Astrocyte of the hippocampus (primary cell): ENCODE measurements around the gene VPS13D.
A peak's percentile ranks its signal among the peaks of the same experiment; 100 is the strongest.
"Not testable (repeated sequence)": the region's sequence is repeated elsewhere in the genome, so short reads cannot be mapped to it uniquely, and the experiment has no call there.

Experiments
- DNase-seq: peaks from one replicate; pipeline ENCODE4 v3.0.0; 2011; ENCODE audit warnings: low read depth, low spot score

The VPS13D gene

DNA sequence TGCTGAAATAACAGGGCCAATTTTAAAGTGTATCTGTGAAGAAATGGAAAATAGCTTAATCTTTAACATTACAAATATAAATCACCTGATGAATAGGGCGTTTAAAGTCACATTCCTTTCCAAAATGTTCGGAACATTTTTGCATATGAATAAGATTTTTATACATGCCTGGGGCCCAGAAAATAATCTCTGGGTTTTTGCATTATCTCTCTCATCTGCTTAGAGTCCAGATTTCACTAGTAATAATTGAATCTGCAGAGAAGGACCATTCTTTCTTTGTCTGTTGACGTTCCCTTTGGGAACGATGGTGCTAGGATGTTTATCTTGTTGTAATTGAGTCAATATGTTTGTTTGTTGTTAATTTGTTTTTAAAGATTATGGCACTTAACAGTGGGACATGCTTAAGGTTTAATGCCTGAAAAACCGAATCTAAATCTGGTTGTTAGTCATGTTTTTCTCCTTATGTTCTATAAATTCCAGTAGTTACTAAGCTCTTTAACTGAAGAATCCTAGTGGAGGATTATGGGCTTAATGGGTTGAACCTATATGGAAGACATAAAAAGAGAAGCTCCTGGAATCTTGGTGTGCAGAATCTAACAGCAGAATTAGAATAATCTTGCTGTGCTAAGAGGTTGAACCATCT is 140.6 kb downstream of the VPS13D start:
- DNase-seq: no peak

DNA sequence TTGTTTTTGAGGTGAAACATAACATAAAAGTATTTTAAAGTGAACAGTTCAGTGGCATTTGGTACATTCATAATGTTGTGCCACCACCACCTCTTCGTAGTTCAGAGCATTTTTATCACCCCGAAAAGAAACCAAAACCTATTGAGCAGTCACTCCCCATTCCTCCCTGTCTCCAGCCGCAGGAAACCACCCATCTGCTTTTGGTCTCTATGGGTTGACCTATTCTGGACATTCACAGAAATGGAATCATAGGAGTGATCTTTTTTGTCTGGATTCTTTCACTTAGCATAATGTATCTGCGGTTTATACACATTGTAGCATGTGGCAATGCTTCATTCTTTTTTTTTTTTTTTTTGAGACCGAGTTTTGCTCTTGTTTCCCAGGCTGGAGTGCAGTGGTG is 141.2 kb downstream of the VPS13D start:
- DNase-seq: no peak

DNA sequence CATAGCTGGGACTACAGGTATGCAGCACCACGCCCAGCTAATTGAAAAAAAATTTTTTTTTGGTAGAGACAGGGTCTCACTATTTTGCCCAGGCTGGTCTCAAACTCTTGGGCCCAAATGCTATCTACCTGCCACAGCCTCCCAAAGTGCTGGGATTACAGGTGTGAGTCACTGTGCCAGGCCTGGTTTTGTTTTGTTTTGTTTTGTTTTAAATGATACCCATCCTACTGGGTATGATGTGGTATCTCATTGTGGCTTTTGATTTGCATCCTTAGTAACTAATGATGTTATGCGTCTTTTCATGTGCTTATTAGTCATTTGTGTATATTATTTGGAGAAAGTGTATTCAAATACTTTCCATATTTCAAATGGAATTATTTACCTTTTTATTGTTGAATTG is 142.3 kb downstream of the VPS13D start:
- DNase-seq: no peak

- DNase-seq: no peak
These were observed 142.9 kb downstream of the VPS13D start for GRCh38 chr1:12372761-12373160.

DNA sequence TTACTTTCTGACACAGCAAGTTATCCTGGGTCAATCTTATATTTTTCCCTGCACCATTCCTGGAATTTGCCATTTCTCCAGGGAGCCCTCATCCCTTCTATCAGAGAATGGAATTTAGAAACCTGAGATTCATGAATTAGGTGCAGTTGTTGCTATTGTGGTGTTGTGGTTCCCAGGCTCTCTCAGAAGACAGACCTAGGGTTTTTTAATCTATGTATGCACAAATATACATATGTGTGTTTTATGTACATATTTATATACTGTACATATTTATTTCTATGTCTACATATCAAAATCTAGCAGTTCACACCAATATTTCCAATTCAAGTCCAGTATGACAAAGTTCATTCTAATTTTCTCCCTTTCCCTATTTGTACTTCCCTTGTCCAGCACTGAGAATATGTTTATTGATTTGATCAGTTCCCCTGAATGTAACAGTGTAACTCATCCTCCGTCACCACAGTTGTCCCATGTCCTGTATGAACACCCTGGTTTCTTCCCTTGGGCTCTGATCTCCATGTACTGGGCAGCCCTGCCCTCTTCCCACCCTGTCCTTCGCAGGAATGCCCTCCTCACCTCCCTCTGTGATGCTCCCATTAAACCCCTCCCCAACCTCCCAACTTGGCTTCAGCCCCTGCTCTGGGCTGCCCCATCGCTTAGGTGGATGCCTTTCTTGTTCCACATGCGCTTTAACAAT is 145.5 kb downstream of the VPS13D start:
- no peak for DNase-seq

GRCh38 chr1:12376236-12377045 is 146.6 kb downstream of the VPS13D start:
- DNase-seq: no peak

- peak; percentile 47 for DNase-seq
These were observed 150.8 kb downstream of the VPS13D start for GRCh38 chr1:12380326-12381249.

DNA sequence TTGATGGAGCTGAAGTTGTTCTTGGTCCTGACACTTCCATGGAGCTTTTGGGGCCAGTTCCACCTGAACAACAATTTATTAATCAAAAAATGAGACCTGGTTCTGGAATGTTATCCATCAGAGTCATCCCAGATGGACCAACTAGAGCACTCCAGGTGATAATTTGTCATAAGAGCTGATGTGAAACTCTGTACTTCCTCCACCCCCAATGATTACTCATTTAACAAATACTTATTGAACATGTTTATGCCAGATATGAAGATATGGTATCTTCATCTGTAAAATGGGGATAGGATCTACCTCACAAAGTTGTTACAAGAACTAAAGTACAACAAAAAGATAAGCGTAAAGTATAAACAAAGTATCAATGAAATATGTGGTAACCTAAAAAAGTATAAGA is 153.2 kb downstream of the VPS13D start:
- no peak for DNase-seq

DNA sequence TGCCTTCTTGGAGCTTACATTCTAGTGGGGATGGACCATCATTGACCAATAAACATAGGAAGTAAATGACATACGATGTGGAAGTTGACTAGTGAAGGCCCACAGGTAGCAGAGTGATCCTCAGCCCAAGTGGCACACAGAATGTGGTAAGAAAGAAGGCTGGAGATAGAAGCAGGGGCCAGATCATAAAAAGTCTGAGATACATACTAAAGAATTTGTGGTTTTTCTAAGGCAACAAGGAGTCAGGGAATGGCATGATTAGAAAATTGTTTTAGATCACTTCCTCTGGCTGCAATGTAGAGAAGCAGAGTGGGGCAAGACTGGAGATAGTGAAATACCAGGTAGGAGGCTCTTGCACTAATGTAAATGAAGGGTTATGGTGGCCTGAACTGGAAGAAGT is 154.0 kb downstream of the VPS13D start:
- peak; percentile 32 for DNase-seq

DNA sequence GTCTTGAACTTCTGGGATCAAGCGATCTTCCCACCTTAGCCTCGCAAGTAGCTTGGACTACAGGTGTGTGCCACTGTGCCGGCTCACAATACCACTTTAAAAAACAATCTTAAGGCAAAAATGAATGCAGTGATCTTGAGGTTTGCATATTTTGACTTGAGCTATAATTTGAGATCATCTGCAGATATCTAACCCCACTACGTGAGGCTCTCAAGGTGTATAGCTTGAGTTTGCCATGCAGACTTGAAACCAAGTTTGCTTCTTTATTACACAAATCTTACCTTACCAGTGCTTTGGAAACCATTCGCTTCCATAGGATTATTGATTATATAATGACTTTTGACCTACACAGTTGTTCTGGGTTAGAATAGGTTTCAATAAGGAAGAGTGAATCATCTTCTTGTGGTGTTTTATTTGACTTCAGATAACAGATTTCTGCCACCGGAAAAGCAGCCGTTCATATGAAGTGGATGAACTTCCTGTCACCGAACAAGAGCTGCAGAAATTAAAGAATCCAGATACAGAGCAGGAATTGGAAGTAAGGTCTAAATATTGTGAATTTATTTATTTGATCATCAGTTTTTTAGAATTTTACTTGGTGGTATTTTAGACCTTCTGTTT is 155.1 kb downstream of the VPS13D start:
- no peak for DNase-seq

DNA sequence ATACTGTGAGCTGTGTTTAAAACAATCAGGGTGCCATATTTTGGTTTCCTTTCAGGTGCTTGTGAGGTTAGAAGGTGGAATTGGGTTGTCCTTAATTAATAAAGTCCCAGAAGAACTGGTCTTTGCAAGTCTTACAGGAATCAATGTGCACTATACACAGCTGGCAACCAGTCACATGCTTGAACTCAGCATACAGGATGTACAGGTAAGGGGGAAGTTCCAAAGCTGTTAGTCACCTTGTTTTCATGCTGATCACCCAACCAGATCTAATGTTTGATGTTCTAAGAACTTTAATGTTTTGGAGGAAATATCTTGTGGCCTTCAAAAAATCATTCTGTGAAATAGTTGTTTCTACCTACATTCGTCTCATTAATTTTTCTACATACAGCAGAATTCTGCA is 156.3 kb downstream of the VPS13D start:
- DNase-seq: peak; percentile 49

- DNase-seq: no peak
These were observed 157.8 kb downstream of the VPS13D start for GRCh38 chr1:12387641-12388040.

DNA sequence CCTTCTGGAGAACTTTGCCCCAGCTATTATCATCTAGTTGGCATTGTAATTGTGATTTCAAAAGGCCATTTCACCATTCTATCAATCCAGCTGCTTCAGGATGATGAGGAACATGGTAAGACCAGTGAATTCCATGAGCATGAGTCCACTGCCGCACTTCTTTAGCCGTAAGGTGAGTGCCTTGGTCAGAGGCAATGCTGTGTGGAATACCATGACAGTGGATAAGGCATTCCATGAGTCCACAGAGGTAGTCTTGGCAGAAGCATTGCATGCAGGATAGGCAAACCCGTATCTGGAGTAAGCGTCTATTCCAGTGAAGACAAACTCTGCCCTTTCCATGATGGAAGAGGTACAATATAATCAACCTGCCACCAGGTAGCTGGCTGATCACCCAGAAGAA is 160.5 kb downstream of the VPS13D start:
- not testable (repeated sequence) for DNase-seq

- no peak for DNase-seq
These were observed 167.9 kb downstream of the VPS13D start for GRCh38 chr1:12397462-12398450.

GRCh38 chr1:12398479-12398878 is 168.6 kb downstream of the VPS13D start:
- DNase-seq: no peak

DNA sequence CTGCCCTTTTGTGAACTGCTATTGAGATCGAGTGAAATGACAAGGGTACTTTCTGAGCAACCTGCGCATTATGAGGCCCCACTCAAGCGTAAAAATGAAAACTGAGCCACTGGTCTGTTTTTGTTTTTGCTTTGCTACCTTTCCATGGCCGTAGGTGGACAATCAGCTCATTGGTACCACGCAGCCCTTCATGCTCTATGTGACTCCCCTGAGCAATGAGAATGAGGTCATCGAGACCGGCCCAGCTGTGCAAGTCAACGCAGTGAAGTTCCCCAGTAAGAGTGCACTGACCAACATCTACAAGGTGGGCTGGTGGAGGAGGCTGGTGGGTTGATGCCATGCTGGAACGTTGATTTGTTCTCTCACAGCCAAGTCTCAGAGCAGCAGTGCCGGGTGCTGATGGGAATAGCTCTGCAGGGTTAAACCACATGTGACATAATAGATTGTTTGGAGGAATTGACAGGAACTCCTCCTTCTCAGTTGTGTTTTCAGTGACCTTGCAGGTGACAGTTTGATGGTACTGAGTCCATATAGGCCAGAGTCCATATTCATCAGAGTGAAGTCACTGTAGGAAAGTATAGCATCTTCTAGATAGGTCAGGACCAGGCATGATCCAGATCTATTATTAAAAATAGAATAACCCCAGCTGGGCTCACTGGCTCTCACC is 170.3 kb downstream of the VPS13D start:
- DNase-seq: no peak

- DNase-seq: no peak
These were observed 172.4 kb downstream of the VPS13D start for GRCh38 chr1:12402159-12402673.

GRCh38 chr1:12402842-12403241 is 173.0 kb downstream of the VPS13D start:
- DNase-seq: no peak

- DNase-seq: no peak
These were observed 175.1 kb downstream of the VPS13D start for GRCh38 chr1:12404918-12405317.
